Measurements from ENCODE around the gene ROGDI. TPM values are rescaled to one million over a fixed set of nuclear protein-coding genes. Genes with fewer than 3 reads are reported as not detected.

ROGDI gene, protein sequence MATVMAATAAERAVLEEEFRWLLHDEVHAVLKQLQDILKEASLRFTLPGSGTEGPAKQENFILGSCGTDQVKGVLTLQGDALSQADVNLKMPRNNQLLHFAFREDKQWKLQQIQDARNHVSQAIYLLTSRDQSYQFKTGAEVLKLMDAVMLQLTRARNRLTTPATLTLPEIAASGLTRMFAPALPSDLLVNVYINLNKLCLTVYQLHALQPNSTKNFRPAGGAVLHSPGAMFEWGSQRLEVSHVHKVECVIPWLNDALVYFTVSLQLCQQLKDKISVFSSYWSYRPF
- total RNA-seq (8.5 TPM), polyA plus RNA-seq (ENCODE audit: insufficient read depth in 1 of 8, insufficient read length in 8 of 8, low replicate concordance in 1 of 8) (10 to 100 TPM; 12.8 to 17.0 (median 14.7) TPM)
- long read RNA-seq, donor 1, partial matches to known transcripts = 0 of 2 reads
- long read RNA-seq, donor 1, other reads (novel, unspliced or antisense) = 0 of 2 reads
- long read RNA-seq, donor 2 = 0 reads
- long read RNA-seq, donor 3, partial matches to known transcripts = 0 of 5 reads
- long read RNA-seq, donor 3, other reads (novel, unspliced or antisense) = 0 of 5 reads
- long read RNA-seq, donor 4, partial matches to known transcripts = 0 of 4 reads
- long read RNA-seq, donor 4, other reads (novel, unspliced or antisense) = 0 of 4 reads
- long read RNA-seq, donor 5, partial matches to known transcripts = 0 of 7 reads
- long read RNA-seq, donor 5, other reads (novel, unspliced or antisense) = 0 of 7 reads
- long read RNA-seq, donor 6, transcript ROGDI-201 (11 exons, 1,735 nt) = major isoform, 8 of 8 reads
- long read RNA-seq, donor 6, partial matches to known transcripts = 0 of 8 reads
- long read RNA-seq, donor 6, other reads (novel, unspliced or antisense) = 0 of 8 reads
- long read RNA-seq, donor 7, transcript ROGDI-201 (11 exons, 1,735 nt) = major isoform, 5 of 7 reads
- long read RNA-seq, donor 7, partial matches to known transcripts = 0 of 7 reads
- long read RNA-seq, donor 7, other reads (novel, unspliced or antisense) = 0 of 7 reads
- long read RNA-seq, donor 8, partial matches to known transcripts = 0 of 1 reads
- long read RNA-seq, donor 8, other reads (novel, unspliced or antisense) = 0 of 1 reads
- long read RNA-seq, donor 9, partial matches to known transcripts = 0 of 4 reads
- long read RNA-seq, donor 9, other reads (novel, unspliced or antisense) = 0 of 4 reads
- long read RNA-seq, donor 10, partial matches to known transcripts = 0 of 4 reads
- long read RNA-seq, donor 10, other reads (novel, unspliced or antisense) = 0 of 4 reads
- long read RNA-seq, donor 11, partial matches to known transcripts = 0 of 3 reads
- long read RNA-seq, donor 11, other reads (novel, unspliced or antisense) = 0 of 3 reads

DNA sequence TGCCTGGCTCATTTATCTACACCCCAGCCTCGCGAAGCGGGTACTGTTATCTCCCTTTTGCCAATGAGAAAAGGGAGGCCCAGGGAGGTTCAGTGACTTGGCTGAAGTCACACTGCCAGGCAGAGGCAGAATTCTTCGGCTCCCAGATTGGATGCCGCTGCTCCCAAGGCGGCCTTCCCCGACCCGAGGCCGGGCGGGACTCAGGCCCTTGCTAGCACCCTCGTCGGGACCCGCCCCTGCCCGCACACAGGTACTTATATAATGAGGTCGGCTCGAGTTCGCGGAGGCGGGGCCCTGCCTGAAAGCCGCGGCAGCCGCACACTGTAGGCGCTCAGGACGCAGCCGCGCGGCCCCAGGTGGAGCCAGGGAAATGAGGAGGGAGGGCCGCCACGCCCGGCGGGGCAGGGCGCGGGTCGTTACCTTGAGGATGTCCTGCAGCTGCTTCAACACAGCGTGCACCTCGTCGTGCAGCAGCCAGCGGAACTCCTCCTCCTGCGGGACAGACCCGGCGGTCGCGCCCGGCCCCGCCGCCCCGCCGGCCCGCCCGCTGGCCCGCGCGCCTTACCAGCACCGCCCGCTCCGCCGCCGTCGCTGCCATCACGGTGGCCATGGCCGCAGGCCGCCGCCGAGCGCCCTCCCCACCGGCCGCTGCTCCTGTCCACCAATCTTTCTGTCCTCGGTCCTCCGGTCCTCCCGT is at the start of gene ROGDI:
TSS of gene ROGDI (minus strand) at position 672 of the 697 bp plus-strand sequence. CDS start at position 610, 62 bp downstream.
- WGBS (ENCODE audit: insufficient coverage) = under 1% methylated on average over 67 of the region's 70 CpGs
- peak; percentile 50 for DNase-seq
- Histone ChIP-seq H3K36me3 (ENCODE audit: control insufficient read depth, insufficient read depth, low read length) (peaks cover 47% of the 10 kb centered on the region), H3K27me3 (ENCODE audit: control insufficient read depth, insufficient read depth, low read length) (no peaks in the 10 kb centered on the region), H3K9me3 (replicated peaks; ENCODE audit: control insufficient read depth, low read depth, low read length) (no peaks in the 10 kb centered on the region), H3K27ac (ENCODE audit: low read length) (peak within 1 kb of the TSS; percentile 29), H3K4me1 (ENCODE audit: control insufficient read depth, insufficient read depth, low read length) (peaks cover 20% of the 10 kb centered on the region), H3K4me3 (ENCODE audit: low read length) (peak within 1 kb of the TSS; percentile 45)

DNA sequence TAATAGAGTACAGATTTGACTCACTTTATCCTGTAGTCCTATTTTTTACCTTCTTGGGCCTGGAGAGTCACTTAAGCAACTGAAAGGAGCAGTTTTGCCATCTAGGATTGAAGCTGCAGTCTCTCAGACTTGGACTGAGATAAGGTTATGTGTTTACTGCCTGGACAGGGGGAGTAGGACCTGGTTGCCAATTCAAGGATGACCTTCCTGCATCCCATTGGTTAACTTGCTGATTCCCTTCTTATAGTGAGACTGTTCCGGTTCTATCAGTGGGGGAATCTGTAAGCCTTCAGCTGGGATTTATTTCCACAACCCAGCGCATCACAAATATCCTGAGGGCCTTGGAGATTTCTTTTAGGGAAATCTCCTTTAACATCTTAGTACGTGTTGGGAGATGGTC is 47.8 kb upstream of the ROGDI start:
- H3K27ac ChIP-seq (ENCODE audit: low read length) = no peak overlapping the region
- no CpG with 5 or more reads among the region's 3 CpGs for WGBS (ENCODE audit: insufficient coverage)
- no peak overlapping the region for H3K4me3 ChIP-seq (ENCODE audit: low read length)
- H3K27me3 ChIP-seq (ENCODE audit: control insufficient read depth, insufficient read depth, low read length) = no peaks in the 10 kb centered on the region
- peaks cover 17% of the 10 kb centered on the region for H3K36me3 ChIP-seq (ENCODE audit: control insufficient read depth, insufficient read depth, low read length)
- H3K9me3 ChIP-seq (replicated peaks; ENCODE audit: control insufficient read depth, low read depth, low read length) = no peaks in the 10 kb centered on the region
- H3K4me1 ChIP-seq (ENCODE audit: control insufficient read depth, insufficient read depth, low read length) = peaks cover 19% of the 10 kb centered on the region
- DNase-seq = no peak

DNA sequence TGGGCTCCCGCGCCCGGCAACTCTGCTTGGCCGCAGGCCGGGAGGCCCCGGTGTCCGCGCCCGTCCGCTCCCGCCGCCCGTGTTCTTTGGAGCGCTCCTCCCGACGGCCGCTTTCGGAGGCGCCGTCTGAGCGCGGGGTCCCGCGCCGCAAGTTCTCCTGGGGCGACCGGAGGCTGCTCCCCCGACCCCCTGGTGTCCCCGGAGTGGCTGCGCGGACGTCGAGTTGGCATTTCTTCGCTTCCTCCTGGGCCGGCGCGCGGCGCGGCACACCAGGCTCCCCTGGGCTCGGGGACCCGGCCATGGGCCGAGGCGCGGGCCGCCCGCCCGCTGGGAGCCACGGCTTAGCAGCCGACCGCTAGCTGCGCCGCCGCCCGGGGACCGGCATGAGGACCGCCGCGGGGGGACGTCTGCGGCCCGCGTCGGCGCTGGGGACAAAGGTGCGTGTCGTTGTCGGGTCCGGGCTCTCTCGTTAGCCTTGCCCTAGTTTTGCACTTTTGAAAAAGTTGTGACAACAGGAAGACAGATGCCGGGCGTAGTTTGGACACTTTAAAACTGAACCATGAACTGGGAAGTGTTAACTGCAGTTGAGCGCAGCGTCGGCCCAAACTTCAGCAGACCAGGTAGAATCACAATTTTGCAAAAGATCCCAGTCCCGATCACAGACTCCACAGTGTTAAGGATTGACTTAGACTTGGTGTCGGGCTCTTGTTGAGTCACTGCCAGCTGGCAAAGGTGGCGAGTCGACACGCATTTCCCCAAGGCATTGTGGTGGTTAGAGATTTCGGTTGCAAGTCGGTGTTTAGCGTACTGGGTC is 45.5 kb upstream of the ROGDI start:
- WGBS (ENCODE audit: insufficient coverage) = under 1% methylated on average over 82 of the region's 83 CpGs
- no peaks in the 10 kb centered on the region for H3K27me3 ChIP-seq (ENCODE audit: control insufficient read depth, insufficient read depth, low read length)
- peak overlapping the region; percentile 59 for H3K27ac ChIP-seq (ENCODE audit: low read length)
- H3K4me1 ChIP-seq (ENCODE audit: control insufficient read depth, insufficient read depth, low read length) = peaks cover 19% of the 10 kb centered on the region
- peaks cover 22% of the 10 kb centered on the region for H3K36me3 ChIP-seq (ENCODE audit: control insufficient read depth, insufficient read depth, low read length)
- peak; percentile 46 for DNase-seq
- peak overlapping the region; percentile 89 for H3K4me3 ChIP-seq (ENCODE audit: low read length)
- no peaks in the 10 kb centered on the region for H3K9me3 ChIP-seq (replicated peaks; ENCODE audit: control insufficient read depth, low read depth, low read length)

DNA sequence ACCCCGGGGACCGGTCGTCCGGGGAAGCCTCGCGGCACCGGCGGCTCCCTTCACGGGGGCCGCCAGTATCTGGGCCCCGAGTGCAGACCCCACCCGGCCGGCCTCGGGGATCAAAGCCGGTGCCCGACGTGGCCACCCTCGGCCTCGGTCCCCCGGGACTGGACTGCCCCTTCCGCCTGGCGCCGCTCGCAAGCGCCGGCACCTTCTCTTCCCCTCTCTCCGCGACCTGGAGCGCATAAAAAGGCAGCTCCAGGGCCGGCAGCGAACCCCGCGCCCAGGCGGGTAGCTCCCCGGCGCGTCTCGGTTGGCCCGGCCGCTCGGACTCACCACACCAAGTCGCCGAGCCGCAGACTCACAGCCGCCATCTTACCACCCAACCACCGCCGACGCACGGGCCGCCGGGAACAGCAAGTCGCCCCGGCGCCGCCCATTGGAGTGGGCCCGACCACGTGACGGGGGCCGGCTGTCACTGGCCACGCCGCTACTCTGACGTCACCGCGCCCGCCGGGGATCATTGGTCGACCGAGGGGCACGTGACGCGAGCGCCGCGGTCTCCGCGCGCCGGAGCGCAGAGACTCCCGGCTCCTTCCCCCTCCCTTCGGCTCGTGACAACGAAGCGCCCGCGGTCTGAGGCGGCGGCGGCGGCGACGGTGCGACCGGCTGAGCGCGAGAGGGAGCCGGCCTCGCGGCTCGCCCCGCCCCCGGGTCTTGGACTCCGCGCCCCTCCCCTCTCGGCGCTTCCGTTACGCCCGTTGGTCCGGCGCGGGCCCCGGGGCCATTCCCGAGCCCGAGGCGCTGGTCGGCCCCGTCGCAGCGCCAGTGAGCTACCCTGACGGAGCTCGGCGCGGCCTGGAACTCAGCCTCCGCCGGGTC is 44.7 kb upstream of the ROGDI start, which contains the start of the genes GLYR1 and UBN1:
TSS of gene GLYR1 (minus strand) at position 388 of the 873 bp plus-strand sequence. CDS start at position 365, 23 bp downstream.
TSS of gene UBN1 (plus strand) at position 581 of the 873 bp plus-strand sequence. CDS start 5,437 bp downstream, outside the sequence.
- no peaks in the 10 kb centered on the region for H3K9me3 ChIP-seq (replicated peaks; ENCODE audit: control insufficient read depth, low read depth, low read length)
- peaks cover 19% of the 10 kb centered on the region for H3K4me1 ChIP-seq (ENCODE audit: control insufficient read depth, insufficient read depth, low read length)
- peak within 1 kb of the TSS; percentile 85 for H3K27ac ChIP-seq (ENCODE audit: low read length)
- no peaks in the 10 kb centered on the region for H3K27me3 ChIP-seq (ENCODE audit: control insufficient read depth, insufficient read depth, low read length)
- H3K4me3 ChIP-seq (ENCODE audit: low read length) = peak within 1 kb of the TSS; percentile 89
- under 1% methylated on average over 113 of the region's 126 CpGs for WGBS (ENCODE audit: insufficient coverage)
- DNase-seq = peak; percentile 99
- peaks cover 27% of the 10 kb centered on the region for H3K36me3 ChIP-seq (ENCODE audit: control insufficient read depth, insufficient read depth, low read length)

DNA sequence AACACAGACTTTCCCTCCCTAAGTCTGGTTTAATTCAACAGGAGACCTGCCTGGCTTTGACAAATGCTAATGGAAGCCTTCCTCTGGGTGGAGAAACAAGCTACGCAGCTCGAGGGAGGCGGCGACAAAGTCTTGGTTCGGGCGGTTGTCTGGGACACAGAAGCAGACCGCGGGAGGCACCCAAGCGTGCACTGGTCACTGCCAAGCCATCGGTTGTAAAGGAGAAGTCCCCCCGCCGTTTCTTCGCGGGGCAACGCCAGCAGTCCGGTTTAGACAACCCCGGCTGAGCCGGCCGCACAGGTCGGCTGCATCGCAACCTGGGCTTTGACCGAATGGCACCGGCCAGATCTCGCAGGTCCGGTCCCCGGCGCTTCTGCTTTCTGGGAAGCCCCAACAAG is 44.1 kb upstream of the ROGDI start:
- peak overlapping the region; percentile 89 for H3K4me3 ChIP-seq (ENCODE audit: low read length)
- peak overlapping the region; percentile 85 for H3K27ac ChIP-seq (ENCODE audit: low read length)
- no peaks in the 10 kb centered on the region for H3K27me3 ChIP-seq (ENCODE audit: control insufficient read depth, insufficient read depth, low read length)
- WGBS (ENCODE audit: insufficient coverage) = under 1% methylated on average over 27 of the region's 27 CpGs
- peaks cover 32% of the 10 kb centered on the region for H3K36me3 ChIP-seq (ENCODE audit: control insufficient read depth, insufficient read depth, low read length)
- peaks cover 19% of the 10 kb centered on the region for H3K4me1 ChIP-seq (ENCODE audit: control insufficient read depth, insufficient read depth, low read length)
- no peaks in the 10 kb centered on the region for H3K9me3 ChIP-seq (replicated peaks; ENCODE audit: control insufficient read depth, low read depth, low read length)
- DNase-seq = peak; percentile 48

DNA sequence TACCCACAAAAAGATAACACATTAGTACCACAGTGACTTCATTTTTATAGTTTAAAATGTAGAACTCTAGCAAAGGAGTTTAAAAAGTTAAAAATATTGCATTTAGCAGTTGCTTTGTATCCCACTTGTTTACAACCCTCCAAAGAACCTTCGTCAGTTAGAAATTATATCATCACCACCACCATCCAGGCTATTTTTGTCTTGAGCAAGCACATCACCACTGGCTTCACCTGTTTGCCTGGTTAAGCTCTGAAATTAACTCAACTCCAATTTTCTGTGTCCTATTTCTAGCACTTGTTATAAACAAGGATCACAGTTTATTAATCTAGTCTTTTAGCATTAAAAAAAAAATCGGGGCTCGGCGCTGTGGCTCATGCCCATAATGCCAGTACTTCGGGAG is 38.6 kb upstream of the ROGDI start:
- DNase-seq = no peak
- 0% methylated on average over 1 of the region's 5 CpGs for WGBS (ENCODE audit: insufficient coverage)
- Histone ChIP-seq H3K27me3 (ENCODE audit: control insufficient read depth, insufficient read depth, low read length) (no peaks in the 10 kb centered on the region), H3K4me3 (ENCODE audit: low read length) (no peak overlapping the region), H3K27ac (ENCODE audit: low read length) (no peak overlapping the region), H3K4me1 (ENCODE audit: control insufficient read depth, insufficient read depth, low read length) (peaks cover 1% of the 10 kb centered on the region), H3K36me3 (ENCODE audit: control insufficient read depth, insufficient read depth, low read length) (peaks cover 76% of the 10 kb centered on the region), H3K9me3 (replicated peaks; ENCODE audit: control insufficient read depth, low read depth, low read length) (no peaks in the 10 kb centered on the region)

DNA sequence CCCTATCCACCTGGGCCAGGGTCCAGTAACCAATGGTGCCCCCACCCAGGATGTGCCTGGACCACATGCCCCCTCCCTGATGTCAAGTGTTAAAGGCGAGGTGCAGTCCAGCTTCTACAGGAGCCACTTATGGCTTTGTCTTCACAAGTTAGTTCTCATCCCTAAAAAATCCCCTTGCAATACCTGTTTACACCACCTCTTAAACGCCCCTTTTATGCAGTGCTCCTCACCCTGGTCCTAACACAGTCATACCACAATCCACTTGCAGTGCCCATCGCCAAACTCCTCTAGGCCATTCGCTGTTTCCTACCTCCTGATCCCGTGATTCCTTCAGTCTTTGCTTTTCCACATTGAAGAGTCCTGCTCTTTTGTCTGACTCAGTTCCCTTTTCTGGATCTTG is 37.5 kb upstream of the ROGDI start:
- Histone ChIP-seq H3K4me3 (ENCODE audit: low read length) (no peak overlapping the region), H3K4me1 (ENCODE audit: control insufficient read depth, insufficient read depth, low read length) (no peaks in the 10 kb centered on the region), H3K27ac (ENCODE audit: low read length) (no peak overlapping the region), H3K36me3 (ENCODE audit: control insufficient read depth, insufficient read depth, low read length) (peaks cover 78% of the 10 kb centered on the region), H3K27me3 (ENCODE audit: control insufficient read depth, insufficient read depth, low read length) (no peaks in the 10 kb centered on the region), H3K9me3 (replicated peaks; ENCODE audit: control insufficient read depth, low read depth, low read length) (no peaks in the 10 kb centered on the region)
- WGBS (ENCODE audit: insufficient coverage) = 87% methylated on average over 5 of the region's 5 CpGs
- no peak for DNase-seq
